ENCODE measurements around the gene MAP2K5. TPM values are rescaled to one million over a fixed set of nuclear protein-coding genes. Genes with fewer than 3 reads are reported as not detected.

Gene MAP2K5
- total RNA-seq, 4 donors from 2014 or later, result 10.2 to 13.8 (median 11.9) TPM

GRCh38 chr15:67841513-67841762, 298.9 kb downstream of the MAP2K5 start:
- WGBS, 2 donors, result 33 to 46% methylated on average over 4 of the region's 4 CpGs
- no peaks in the 10 kb centered on the region for H3K36me3 ChIP-seq
- H3K27me3 ChIP-seq, result no peaks in the 10 kb centered on the region
- H3K4me1 ChIP-seq, result peaks cover 0 to 53% (median 17%) of the 10 kb centered on the region in 4 donors
- H3K9me3 ChIP-seq, result no peaks in the 10 kb centered on the region
- DNase-seq (ENCODE audit: low spot score in 2 of 2), result no peak
- peak overlapping the region; percentile 96 to 100 (median 97) for H3K27ac ChIP-seq
- peak overlapping the region; percentile 72 to 97 (median 82) for H3K4me3 ChIP-seq
- no peak for TF ChIP-seq EP300 (IDR thresholded peaks at IDR 0.05)
- no peak for TF ChIP-seq CTCF (IDR thresholded peaks at IDR 0.05)
- TF ChIP-seq POLR2A (IDR thresholded peaks at IDR 0.05), result no peak

DNA sequence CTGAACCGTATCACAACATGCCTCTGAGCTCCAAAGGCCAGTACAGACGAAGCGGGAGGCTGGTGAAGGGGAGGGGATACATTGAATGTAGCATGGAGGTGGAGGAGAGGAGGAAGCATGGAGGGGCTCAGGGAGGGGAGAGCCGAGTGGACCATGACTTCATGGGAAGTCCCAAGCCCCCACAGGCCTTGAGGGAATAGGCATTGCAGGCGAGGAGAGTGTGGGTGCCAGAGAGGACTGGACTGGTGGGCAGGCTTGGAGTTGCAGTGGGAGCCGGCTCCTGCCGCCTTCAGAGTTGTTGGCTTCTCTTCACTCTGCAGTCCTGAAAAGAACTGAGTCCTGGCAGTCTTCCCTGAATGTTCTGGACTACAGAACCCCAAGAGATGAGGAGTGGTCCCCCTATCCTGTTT, 300.6 kb downstream of the MAP2K5 start:
- no peaks in the 10 kb centered on the region for H3K27me3 ChIP-seq
- peaks cover 0 to 48% (median 17%) of the 10 kb centered on the region in 4 donors for H3K4me1 ChIP-seq
- WGBS, 2 donors, result 51 to 61% methylated on average over 7 of the region's 7 CpGs
- no peak overlapping the region for H3K4me3 ChIP-seq
- peak overlapping the region; percentile 23 to 97 (median 52) for H3K27ac ChIP-seq
- no peaks in the 10 kb centered on the region for H3K36me3 ChIP-seq
- no peak for DNase-seq (ENCODE audit: low spot score in 2 of 2)
- TF ChIP-seq EP300 (IDR thresholded peaks at IDR 0.05) (no peak), CTCF (IDR thresholded peaks at IDR 0.05) (peak in 1 of 5 experiments; percentile 9), POLR2A (IDR thresholded peaks at IDR 0.05) (no peak)
- no peaks in the 10 kb centered on the region for H3K9me3 ChIP-seq

- 37 to 47% methylated on average over 7 of the region's 7 CpGs for WGBS, 2 donors
- TF ChIP-seq CTCF (IDR thresholded peaks at IDR 0.05), result no peak
- TF ChIP-seq POLR2A (IDR thresholded peaks at IDR 0.05), result no peak
- peak in 1 of 2 donors; percentile 37 for TF ChIP-seq EP300 (IDR thresholded peaks at IDR 0.05)
- no peaks in the 10 kb centered on the region for H3K27me3 ChIP-seq
- peaks cover 0 to 41% (median 15%) of the 10 kb centered on the region in 4 donors for H3K4me1 ChIP-seq
- no peak for DNase-seq (ENCODE audit: low spot score in 2 of 2)
- peak overlapping the region; percentile 23 to 97 (median 52) for H3K27ac ChIP-seq
- no peaks in the 10 kb centered on the region for H3K9me3 ChIP-seq
- H3K4me3 ChIP-seq, result no peak overlapping the region
- H3K36me3 ChIP-seq, result no peaks in the 10 kb centered on the region
These were observed 301.3 kb downstream of the MAP2K5 start for GRCh38 chr15:67843571-67844387.

GRCh38 chr15:67845974-67846373, 303.5 kb downstream of the MAP2K5 start:
- Histone ChIP-seq H3K4me3 (no peak overlapping the region), H3K4me1 (peaks cover 0 to 37% (median 15%) of the 10 kb centered on the region in 4 donors), H3K9me3 (no peaks in the 10 kb centered on the region), H3K36me3 (no peaks in the 10 kb centered on the region), H3K27ac (peak overlapping the region in 2 of 4 donors; percentile 13 to 97), H3K27me3 (no peaks in the 10 kb centered on the region)
- WGBS, 2 donors, result 90 to 91% methylated on average over 5 of the region's 5 CpGs
- TF ChIP-seq EP300 (IDR thresholded peaks at IDR 0.05) (no peak), POLR2A (IDR thresholded peaks at IDR 0.05) (no peak), CTCF (IDR thresholded peaks at IDR 0.05) (no peak)
- DNase-seq (ENCODE audit: low spot score in 2 of 2), result no peak

- no peaks in the 10 kb centered on the region for H3K9me3 ChIP-seq
- DNase-seq (ENCODE audit: low spot score in 2 of 2), result no peak
- H3K27me3 ChIP-seq, result no peaks in the 10 kb centered on the region
- TF ChIP-seq CTCF (IDR thresholded peaks at IDR 0.05), result no peak
- WGBS, 2 donors, result 91 to 100% methylated on average over 1 of the region's 1 CpG
- H3K36me3 ChIP-seq, result no peaks in the 10 kb centered on the region
- peaks cover 0 to 8% (median 2%) of the 10 kb centered on the region in 4 donors for H3K4me1 ChIP-seq
- no peak overlapping the region for H3K4me3 ChIP-seq
- no peak overlapping the region for H3K27ac ChIP-seq
These were observed 307.0 kb downstream of the MAP2K5 start for GRCh38 chr15:67849538-67849937.

Measured in tibial nerve (tissue), 4 donors.